WTC11 (cell line): ENCODE measurements around the gene VIPR2. TPM values are rescaled to one million over a fixed set of nuclear protein-coding genes. Genes with fewer than 3 reads are reported as not detected.
"Not testable (repeated sequence)": the region's sequence is repeated elsewhere in the genome, so short reads cannot be mapped to it uniquely, and the experiment has no call there.

Experiments
- ATAC-seq: fragments of 200-7000 bp; cut with Tn5 transposase; 2 replicates; pipeline ENCODE4 v1.10.0; 2021; ENCODE audit warnings: mild to moderate bottlenecking, moderate library complexity
- CTCF ChIA-PET: fragments of 300-600 bp; sonication (Branson Sonifier 250); formaldehyde crosslinking; loops from one replicate; lab custom pipeline; 2021; ENCODE audit warnings: antibody characterized with exemption; lab: Charles Lee
- POLR2A ChIA-PET: fragments of 350-600 bp; sonication (Branson Sonifier 250); formaldehyde crosslinking; loops from one replicate; lab custom pipeline; 2021; ENCODE audit warnings: antibody characterized with exemption; lab: Charles Lee
- DNase-seq: peaks from one replicate; pipeline ENCODE4 v3.0.0; 2021; ENCODE audit warnings: low spot score
- H3K27ac Mint-ChIP-seq: 2 replicates; pipeline ENCODE4 v1.8.0; 2021; ENCODE audit warnings: mixed read lengths
- H3K27me3 Mint-ChIP-seq: 2 replicates; pipeline ENCODE4 v1.8.0; 2021; ENCODE audit warnings: low read depth, mild to moderate bottlenecking, moderate library complexity, mixed read lengths
- H3K36me3 Mint-ChIP-seq: 2 replicates; pipeline ENCODE4 v1.8.0; 2021; ENCODE audit warnings: mixed read lengths
- H3K4me1 Mint-ChIP-seq: 2 replicates; pipeline ENCODE4 v1.8.0; 2022; ENCODE audit warnings: mixed read lengths
- H3K4me3 Mint-ChIP-seq: 2 replicates; pipeline ENCODE4 v1.8.0; 2021; ENCODE audit warnings: mild to moderate bottlenecking, moderate library complexity, mixed read lengths
- H3K9me3 Mint-ChIP-seq: 2 replicates; pipeline ENCODE4 v1.8.0; 2021; ENCODE audit warnings: mixed read lengths
- CREB1 ChIP-seq: sonication (generic); formaldehyde crosslinking; IDR thresholded peaks from 2 replicates; pipeline ENCODE4 v1.8.0; 2023; ENCODE audit warnings: mild to moderate bottlenecking, missing genetic modification reagents
- FOXJ3 ChIP-seq: sonication (generic); formaldehyde crosslinking; IDR thresholded peaks from 2 replicates; pipeline ENCODE4 v1.9.0; 2021; ENCODE audit warnings: missing genetic modification reagents, mild to moderate bottlenecking, borderline replicate concordance
- PRDM15 ChIP-seq: sonication (generic); formaldehyde crosslinking; IDR thresholded peaks from 2 replicates; pipeline ENCODE4 v1.8.0; 2022; ENCODE audit warnings: missing genetic modification reagents
- RORB ChIP-seq: fragments of 250-450 bp; sonication (Bioruptor Pico); IDR thresholded peaks from 2 replicates; pipeline ENCODE4 v1.9.0; 2021; ENCODE audit warnings: mild to moderate bottlenecking
- SOX15 ChIP-seq: fragments of 250-450 bp; sonication (Bioruptor Pico); IDR thresholded peaks from 2 replicates; pipeline ENCODE4 v1.9.0; 2021; ENCODE audit warnings: mild to moderate bottlenecking
- TP53 ChIP-seq: sonication (generic); formaldehyde crosslinking; IDR thresholded peaks from 2 replicates; pipeline ENCODE4 v1.8.1; 2023; ENCODE audit warnings: mild to moderate bottlenecking, missing genetic modification reagents
- ZMAT4 ChIP-seq: fragments of 250-450 bp; sonication (Bioruptor Pico); IDR thresholded peaks from 2 replicates; pipeline ENCODE4 v1.9.0; 2021; ENCODE audit warnings: mild to moderate bottlenecking
- ZNF219 ChIP-seq: sonication (generic); formaldehyde crosslinking; IDR thresholded peaks from 2 replicates; pipeline ENCODE4 v1.8.0; 2023; ENCODE audit warnings: missing genetic modification reagents, mild to moderate bottlenecking, borderline replicate concordance
- ZNF396 ChIP-seq: fragments of 250-450 bp; sonication (Bioruptor Pico); IDR thresholded peaks from 2 replicates; pipeline ENCODE4 v1.8.0; 2021; ENCODE audit warnings: mild to moderate bottlenecking, moderate library complexity, borderline replicate concordance
- ZNF512 ChIP-seq: sonication (generic); formaldehyde crosslinking; IDR thresholded peaks from 2 replicates; pipeline ENCODE4 v1.8.1; 2022; ENCODE audit warnings: missing genetic modification reagents, borderline replicate concordance
- total RNA-seq: library from RNA; stranded (reverse); gene quantifications from 3 replicates; pipeline ENCODE4 v1.2.3, GENCODE V29; 2021
- TF ChIP-seq, protein P1 (sequence below): sonication (generic); formaldehyde crosslinking; IDR thresholded peaks from 2 replicates; pipeline ENCODE4 v1.8.1; 2023; ENCODE audit warnings: mild to moderate bottlenecking, missing genetic modification reagents
- TF ChIP-seq, protein P2 (sequence below): sonication (generic); formaldehyde crosslinking; conservative IDR thresholded peaks from 2 replicates; pipeline ENCODE4 v1.8.1; 2022; ENCODE audit warnings: mild to moderate bottlenecking, missing genetic modification reagents

The VIPR2 gene
- total RNA-seq, 1 experiment from 2014 or later: 7.5 TPM

GRCh38 chr7:159166530-159166929 is 21.9 kb upstream of the VIPR2 start:
- POLR2A ChIA-PET: no interaction called here
- Mint-ChIP-seq H3K36me3 (no peaks in the 10 kb centered on the region), H3K4me3 (no peak overlapping the region), H3K4me1 (no peaks in the 10 kb centered on the region), H3K27me3 (no peaks in the 10 kb centered on the region), H3K27ac (no peak overlapping the region), H3K9me3 (no peaks in the 10 kb centered on the region)
- DNase-seq (no peak), ATAC-seq (no peak)
- TF ChIP-seq ZNF512 (no peak), CREB1 (CRISPR knock-in tag) (no peak), ZNF396 (CRISPR knock-in tag) (no peak), TP53 (CRISPR knock-in tag) (no peak), ZNF219 (no peak), ZMAT4 (CRISPR knock-in tag) (no peak)
- TF ChIP-seq, protein P1, sequence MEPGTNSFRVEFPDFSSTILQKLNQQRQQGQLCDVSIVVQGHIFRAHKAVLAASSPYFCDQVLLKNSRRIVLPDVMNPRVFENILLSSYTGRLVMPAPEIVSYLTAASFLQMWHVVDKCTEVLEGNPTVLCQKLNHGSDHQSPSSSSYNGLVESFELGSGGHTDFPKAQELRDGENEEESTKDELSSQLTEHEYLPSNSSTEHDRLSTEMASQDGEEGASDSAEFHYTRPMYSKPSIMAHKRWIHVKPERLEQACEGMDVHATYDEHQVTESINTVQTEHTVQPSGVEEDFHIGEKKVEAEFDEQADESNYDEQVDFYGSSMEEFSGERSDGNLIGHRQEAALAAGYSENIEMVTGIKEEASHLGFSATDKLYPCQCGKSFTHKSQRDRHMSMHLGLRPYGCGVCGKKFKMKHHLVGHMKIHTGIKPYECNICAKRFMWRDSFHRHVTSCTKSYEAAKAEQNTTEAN (CRISPR knock-in tag): no peak
- CTCF ChIA-PET: no interaction called here

GRCh38 chr7:159165352-159165751 is 20.7 kb upstream of the VIPR2 start:
- POLR2A ChIA-PET: no interaction called here
- TF ChIP-seq FOXJ3 (no peak), RORB (CRISPR knock-in tag) (no peak), SOX15 (CRISPR knock-in tag) (no peak), PRDM15 (CRISPR knock-in tag) (no peak)
- TF ChIP-seq, protein P2, sequence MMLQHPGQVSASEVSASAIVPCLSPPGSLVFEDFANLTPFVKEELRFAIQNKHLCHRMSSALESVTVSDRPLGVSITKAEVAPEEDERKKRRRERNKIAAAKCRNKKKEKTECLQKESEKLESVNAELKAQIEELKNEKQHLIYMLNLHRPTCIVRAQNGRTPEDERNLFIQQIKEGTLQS (CRISPR knock-in tag): no peak
- Mint-ChIP-seq H3K4me3 (no peak overlapping the region), H3K36me3 (no peaks in the 10 kb centered on the region), H3K27ac (no peak overlapping the region), H3K4me1 (no peaks in the 10 kb centered on the region), H3K9me3 (no peaks in the 10 kb centered on the region), H3K27me3 (no peaks in the 10 kb centered on the region)
- DNase-seq (no peak), ATAC-seq (no peak)
- CTCF ChIA-PET: no interaction called here

- CTCF ChIA-PET, H3K27ac Mint-ChIP-seq, H3K36me3 Mint-ChIP-seq, DNase-seq, H3K27me3 Mint-ChIP-seq, ATAC-seq, H3K4me1 Mint-ChIP-seq, H3K9me3 Mint-ChIP-seq, POLR2A ChIA-PET, H3K4me3 Mint-ChIP-seq: not testable (repeated sequence)
Measured at GRCh38 chr7:159163703-159164301, 19.1 kb upstream of the VIPR2 start.

- H3K36me3 Mint-ChIP-seq, H3K27ac Mint-ChIP-seq, POLR2A ChIA-PET, H3K27me3 Mint-ChIP-seq, DNase-seq, H3K4me1 Mint-ChIP-seq, H3K4me3 Mint-ChIP-seq, H3K9me3 Mint-ChIP-seq, ATAC-seq: not testable (repeated sequence)
- CTCF ChIA-PET: interaction anchor here (1.4 to 1.6 kb wide), 2 partner anchors 29 to 161 kb away, joined by 4 read pairs; no protein-coding TSS in a partner anchor
Measured at GRCh38 chr7:159162050-159162626, 17.5 kb upstream of the VIPR2 start.
